SK-N-MC (cell line): ENCODE results near the gene MRTFB.

Experiments
- EZH2 ChIP-seq: fragments of 200-600 bp; sonication (generic); IDR thresholded peaks from one replicate; pipeline ENCODE4 v1.6.1; 2017; ENCODE audit warnings: antibody characterized with exemption
- POLR2AphosphoS5 ChIP-seq: IDR thresholded peaks from 2 replicates; pipeline ENCODE4 v1.6.1; 2012; ENCODE audit warnings: mild to moderate bottlenecking, low read depth, low read length, borderline replicate concordance

DNA sequence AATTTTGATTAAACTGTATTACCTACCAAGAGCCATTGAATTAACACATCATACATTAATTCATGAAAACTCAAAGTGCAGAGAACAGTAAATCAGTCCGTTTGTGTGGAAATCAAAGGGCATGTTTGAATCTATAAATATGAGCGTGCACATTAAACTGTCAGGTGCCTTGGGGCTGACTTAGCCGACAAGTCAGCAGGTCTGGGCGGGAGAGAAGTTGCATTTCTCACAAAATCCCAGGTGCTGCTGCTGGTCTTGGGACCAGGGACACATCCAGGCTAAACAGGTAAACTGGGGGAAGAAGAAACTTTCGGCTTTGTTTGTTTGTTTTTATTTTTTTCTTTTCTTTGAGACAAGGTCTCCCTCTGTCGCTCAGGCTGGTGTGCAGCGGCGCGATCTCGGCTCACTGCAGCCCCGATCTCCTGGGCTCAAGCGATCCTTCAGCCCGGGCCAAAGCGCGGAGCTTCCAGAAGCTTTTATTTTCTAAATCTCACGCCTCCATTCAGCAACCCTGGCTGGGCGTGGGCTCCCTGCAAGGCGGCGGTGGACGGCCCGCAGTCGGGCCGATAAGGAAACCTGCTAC is 213.9 kb downstream of the MRTFB start:
- TF ChIP-seq POLR2AphosphoS5 (no peak), EZH2 (no peak)
